Trophoblast cell (in vitro differentiated cells and primary cell): ENCODE measurements around the gene OR8D2. TPM values are rescaled to one million over a fixed set of nuclear protein-coding genes. Genes with fewer than 3 reads are reported as not detected.

Experiments used
- DNase-seq, 2 donors: peaks; one replicate each; pipeline ENCODE4 v3.0.0-alpha.2; 2016
- H2AFZ ChIP-seq: 2 replicates; pipeline ENCODE4 v1.6.1; 2013; ENCODE audit warnings: low read length, moderate library complexity, mild to moderate bottlenecking; ENCODE audit not compliant: insufficient read depth, poor library complexity
- H2AK5ac ChIP-seq: 2 replicates; pipeline ENCODE4 v1.6.1; 2013; ENCODE audit warnings: mild to moderate bottlenecking, low read length
- H2BK120ac ChIP-seq: 2 replicates; pipeline ENCODE4 v1.6.1; 2013; ENCODE audit warnings: low read length, mild to moderate bottlenecking, moderate library complexity; ENCODE audit not compliant: insufficient read depth, poor library complexity
- H2BK12ac ChIP-seq: 2 replicates; pipeline ENCODE4 v1.6.1; 2013; ENCODE audit warnings: mild to moderate bottlenecking, low read length, moderate library complexity
- H2BK5ac ChIP-seq: 2 replicates; pipeline ENCODE4 v1.6.1; 2013; ENCODE audit warnings: low read length, low read depth, moderate library complexity, mild to moderate bottlenecking; ENCODE audit not compliant: poor library complexity
- H3K14ac ChIP-seq: 2 replicates; pipeline ENCODE4 v1.6.1; 2013; ENCODE audit warnings: mild to moderate bottlenecking, low read length
- H3K18ac ChIP-seq: 2 replicates; pipeline ENCODE4 v1.6.1; 2013; ENCODE audit warnings: mild to moderate bottlenecking, low read length
- H3K23ac ChIP-seq: 2 replicates; pipeline ENCODE4 v1.6.1; 2013; ENCODE audit warnings: low read length
- H3K27ac ChIP-seq: 2 replicates; pipeline ENCODE4 v1.5.1; 2013; ENCODE audit warnings: low read depth, mild to moderate bottlenecking, inconsistent platforms, low read length, moderate library complexity
- H3K27me3 ChIP-seq: 2 replicates; pipeline ENCODE4 v1.6.1; 2013; ENCODE audit warnings: inconsistent platforms, mild to moderate bottlenecking, low read length, moderate library complexity; ENCODE audit not compliant: insufficient read depth
- H3K36me3 ChIP-seq, 2 experiments: 1 replicate in 1 of 2; 2 replicates in 1 of 2; pipeline ENCODE4 v1.6.1; 2013; ENCODE audit warnings: low read length in 2 of 2, mild to moderate bottlenecking in 2 of 2, moderate library complexity in 1 of 2; ENCODE audit not compliant: insufficient read depth in 2 of 2, control insufficient read depth in 1 of 2
- H3K4ac ChIP-seq: 2 replicates; pipeline ENCODE4 v1.6.1; 2013; ENCODE audit warnings: low read depth, mild to moderate bottlenecking, low read length, moderate library complexity
- H3K4me1 ChIP-seq, 2 experiments: 1 replicate in 1 of 2; 2 replicates in 1 of 2; pipeline ENCODE4 v1.6.1; 2013; ENCODE audit warnings: low read length in 2 of 2, mild to moderate bottlenecking in 2 of 2, moderate library complexity in 1 of 2; ENCODE audit not compliant: insufficient read depth in 2 of 2, control insufficient read depth in 1 of 2
- H3K4me2 ChIP-seq: 2 replicates; pipeline ENCODE4 v1.6.1; 2013; ENCODE audit warnings: inconsistent platforms, mild to moderate bottlenecking, low read length, moderate library complexity
- H3K4me3 ChIP-seq: 2 replicates; pipeline ENCODE4 v1.5.1; 2013; ENCODE audit warnings: mild to moderate bottlenecking, low read depth, low read length, inconsistent platforms
- H3K79me1 ChIP-seq: one replicate; pipeline ENCODE4 v1.6.1; 2013; ENCODE audit warnings: low read length
- H3K79me2 ChIP-seq: 2 replicates; pipeline ENCODE4 v1.6.1; 2013; ENCODE audit warnings: low read length, mild to moderate bottlenecking; ENCODE audit not compliant: control insufficient read depth, insufficient read depth, poor library complexity
- H3K9ac ChIP-seq: 2 replicates; pipeline ENCODE4 v1.6.1; 2013; ENCODE audit warnings: mild to moderate bottlenecking, low read length
- H3K9me3 ChIP-seq: 2 replicates; pipeline ENCODE4 v1.6.1; 2013; ENCODE audit warnings: low read depth, mild to moderate bottlenecking, control low read depth, inconsistent platforms, low read length; ENCODE audit not compliant: insufficient read depth
- H4K12ac ChIP-seq: 2 replicates; pipeline ENCODE4 v1.6.1; 2013; ENCODE audit warnings: low read depth, mild to moderate bottlenecking, low read length, moderate library complexity
- H4K8ac ChIP-seq: 2 replicates; pipeline ENCODE4 v1.6.1; 2013; ENCODE audit warnings: low read depth, mild to moderate bottlenecking, low read length, moderate library complexity
- H4K91ac ChIP-seq: one replicate; pipeline ENCODE4 v1.6.1; 2013; ENCODE audit warnings: low read depth, mild to moderate bottlenecking, low read length, moderate library complexity
- WGBS: extraction: QIAGEN DNeasy Blood & Tissue Kit; methylation state at CpG from one replicate; pipeline ENCODE4 v1.1.7; 2013; ENCODE audit warnings: missing lambda C conversion rate; ENCODE audit not compliant: insufficient read length, insufficient coverage; ENCODE audit errors: extremely low coverage; 5-methylcytosine and 5-hydroxymethylcytosine counted together
- polyA plus RNA-seq: library from polyadenylated mRNA; stranded (reverse); fragments of 200-250 nt; gene quantifications from 2 replicates; pipeline ENCODE4 v1.2.3, GENCODE V29; 2013

Gene OR8D2
- not detected in 2 replicates for polyA plus RNA-seq

- DNase-seq: no peak
- H3K14ac ChIP-seq: no peak within 1 kb of the TSS
- H3K4me2 ChIP-seq: no peak within 1 kb of the TSS
- no peak within 1 kb of the TSS for H2BK12ac ChIP-seq
- no peak within 1 kb of the TSS for H3K9ac ChIP-seq
- H3K18ac ChIP-seq: no peak within 1 kb of the TSS
- WGBS: no CpG with 5 or more reads among the region's 1 CpG
- H3K4me1 ChIP-seq: no peaks in the 10 kb centered on the region
- no peaks in the 10 kb centered on the region for H3K79me2 ChIP-seq
- H3K23ac ChIP-seq: no peak within 1 kb of the TSS
- H3K4ac ChIP-seq: no peak within 1 kb of the TSS
- H2BK5ac ChIP-seq: no peak within 1 kb of the TSS
- no peaks in the 10 kb centered on the region for H3K27me3 ChIP-seq
- no peaks in the 10 kb centered on the region for H3K79me1 ChIP-seq
- no peak within 1 kb of the TSS for H4K8ac ChIP-seq
- H3K36me3 ChIP-seq: no peaks in the 10 kb centered on the region
- H3K9me3 ChIP-seq: no peaks in the 10 kb centered on the region
- no peak within 1 kb of the TSS for H2AK5ac ChIP-seq
- H2BK120ac ChIP-seq: no peak within 1 kb of the TSS
- no peak within 1 kb of the TSS for H3K4me3 ChIP-seq
- no peak within 1 kb of the TSS for H3K27ac ChIP-seq
- H4K91ac ChIP-seq: no peak within 1 kb of the TSS
- H4K12ac ChIP-seq: no peak within 1 kb of the TSS
- H2AFZ ChIP-seq: no peak within 1 kb of the TSS
Measured at GRCh38 chr11:124320097-124320496, at the start of gene OR8D2. OR8D2 (minus strand) TSS chr11:124320197; CDS start chr11:124320197, 0 bp downstream.

- H4K12ac ChIP-seq: no peak overlapping the region
- WGBS: no CpG with 5 or more reads among the region's 2 CpGs
- no peak for DNase-seq
- H2BK5ac ChIP-seq: no peak overlapping the region
- H3K79me2 ChIP-seq: no peaks in the 10 kb centered on the region
- H4K8ac ChIP-seq: no peak overlapping the region
- no peak overlapping the region for H3K18ac ChIP-seq
- H3K27ac ChIP-seq: no peak overlapping the region
- no peaks in the 10 kb centered on the region for H3K27me3 ChIP-seq
- no peak overlapping the region for H2AK5ac ChIP-seq
- H3K4me2 ChIP-seq: no peak overlapping the region
- no peak overlapping the region for H3K14ac ChIP-seq
- H4K91ac ChIP-seq: no peak overlapping the region
- no peak overlapping the region for H2BK12ac ChIP-seq
- no peaks in the 10 kb centered on the region for H3K79me1 ChIP-seq
- H3K4me3 ChIP-seq: no peak overlapping the region
- no peaks in the 10 kb centered on the region for H3K36me3 ChIP-seq
- H3K4ac ChIP-seq: no peak overlapping the region
- no peak overlapping the region for H3K9ac ChIP-seq
- no peaks in the 10 kb centered on the region for H3K9me3 ChIP-seq
- no peak overlapping the region for H3K23ac ChIP-seq
- no peak overlapping the region for H2BK120ac ChIP-seq
- H2AFZ ChIP-seq: no peak overlapping the region
- no peaks in the 10 kb centered on the region for H3K4me1 ChIP-seq
Measured at GRCh38 chr11:124359566-124359965, 39.6 kb upstream of the OR8D2 start.

GRCh38 chr11:124346311-124346955 is 26.4 kb upstream of the OR8D2 start:
- Histone ChIP-seq H4K91ac (no peak overlapping the region), H3K27me3 (no peaks in the 10 kb centered on the region), H3K4me2 (no peak overlapping the region), H2BK5ac (no peak overlapping the region), H2BK12ac (no peak overlapping the region), H3K18ac (no peak overlapping the region), H3K4me1 (no peaks in the 10 kb centered on the region), H2BK120ac (no peak overlapping the region), H3K9ac (no peak overlapping the region), H3K36me3 (no peaks in the 10 kb centered on the region), H2AFZ (no peak overlapping the region), H3K27ac (no peak overlapping the region), H4K8ac (no peak overlapping the region), H3K79me1 (no peaks in the 10 kb centered on the region), H3K4ac (no peak overlapping the region), H3K79me2 (no peaks in the 10 kb centered on the region), H2AK5ac (no peak overlapping the region), H3K14ac (no peak overlapping the region), H3K23ac (no peak overlapping the region), H4K12ac (no peak overlapping the region), H3K4me3 (no peak overlapping the region), H3K9me3 (no peaks in the 10 kb centered on the region)
- DNase-seq: no peak
- WGBS: no CpG with 5 or more reads among the region's 3 CpGs

- no peak overlapping the region for H3K23ac ChIP-seq
- no peak for DNase-seq
- no peaks in the 10 kb centered on the region for H3K27me3 ChIP-seq
- no peaks in the 10 kb centered on the region for H3K79me2 ChIP-seq
- no peak overlapping the region for H2BK5ac ChIP-seq
- no peak overlapping the region for H4K8ac ChIP-seq
- WGBS: no CpG with 5 or more reads among the region's 5 CpGs
- H3K27ac ChIP-seq: no peak overlapping the region
- no peak overlapping the region for H3K14ac ChIP-seq
- no peaks in the 10 kb centered on the region for H3K9me3 ChIP-seq
- no peak overlapping the region for H2BK120ac ChIP-seq
- no peak overlapping the region for H3K9ac ChIP-seq
- H3K36me3 ChIP-seq: no peaks in the 10 kb centered on the region
- H2AK5ac ChIP-seq: no peak overlapping the region
- H3K4ac ChIP-seq: no peak overlapping the region
- H3K4me2 ChIP-seq: no peak overlapping the region
- H3K4me3 ChIP-seq: no peak overlapping the region
- H3K4me1 ChIP-seq: no peaks in the 10 kb centered on the region
- no peak overlapping the region for H2BK12ac ChIP-seq
- no peak overlapping the region for H2AFZ ChIP-seq
- H3K79me1 ChIP-seq: no peaks in the 10 kb centered on the region
- no peak overlapping the region for H4K12ac ChIP-seq
- no peak overlapping the region for H3K18ac ChIP-seq
- H4K91ac ChIP-seq: no peak overlapping the region
Measured at GRCh38 chr11:124344346-124344745, 24.3 kb upstream of the OR8D2 start.
